ENCODE measurements around the gene ASTN1.

Gene ASTN1

GRCh38 chr1:177065430-177065829, 99.1 kb downstream of the ASTN1 start:
- TF ChIP-seq POLR2A (IDR thresholded peaks at IDR 0.05; ENCODE audit: low read length) (no peak), GATA1 (IDR thresholded peaks at IDR 0.05; ENCODE audit: low read depth, low read length) (no peak)
- DNase-seq: no peak

- DNase-seq: no peak
Observed at GRCh38 chr1:177063648-177064047, 100.9 kb downstream of the ASTN1 start.

GRCh38 chr1:177054542-177054941, 110.0 kb downstream of the ASTN1 start:
- TF ChIP-seq POLR2A (IDR thresholded peaks at IDR 0.05; ENCODE audit: low read length) (no peak), GATA1 (IDR thresholded peaks at IDR 0.05; ENCODE audit: low read depth, low read length) (no peak)
- DNase-seq: no peak

More at GRCh38 chr1:177063648-177064047, 100.9 kb downstream of the ASTN1 start:
- TF ChIP-seq GATA1 (IDR thresholded peaks at IDR 0.05; ENCODE audit: low read depth, low read length) (no peak), POLR2A (IDR thresholded peaks at IDR 0.05; ENCODE audit: low read length) (no peak)

- TF ChIP-seq POLR2A (IDR thresholded peaks at IDR 0.05; ENCODE audit: low read length) (no peak), GATA1 (IDR thresholded peaks at IDR 0.05; ENCODE audit: low read depth, low read length) (no peak)
- no peak for DNase-seq
Observed at GRCh38 chr1:177053648-177054047, 110.9 kb downstream of the ASTN1 start.

- DNase-seq: no peak
Observed at GRCh38 chr1:177048314-177049069, 116.0 kb downstream of the ASTN1 start.

GRCh38 chr1:177045151-177045550, 119.4 kb downstream of the ASTN1 start:
- TF ChIP-seq GATA1 (IDR thresholded peaks at IDR 0.05; ENCODE audit: low read depth, low read length): no peak
- TF ChIP-seq POLR2A (IDR thresholded peaks at IDR 0.05; ENCODE audit: low read length): no peak
- DNase-seq: no peak

More at GRCh38 chr1:177048314-177049069, 116.0 kb downstream of the ASTN1 start:
- TF ChIP-seq GATA1 (IDR thresholded peaks at IDR 0.05; ENCODE audit: low read depth, low read length): no peak
- no peak for TF ChIP-seq POLR2A (IDR thresholded peaks at IDR 0.05; ENCODE audit: low read length)

- no peak for DNase-seq
- TF ChIP-seq GATA1 (IDR thresholded peaks at IDR 0.05; ENCODE audit: low read depth, low read length) (no peak), POLR2A (IDR thresholded peaks at IDR 0.05; ENCODE audit: low read length) (no peak)
Observed at GRCh38 chr1:177044390-177044789, 120.1 kb downstream of the ASTN1 start.

- no peak for DNase-seq
- TF ChIP-seq POLR2A (IDR thresholded peaks at IDR 0.05; ENCODE audit: low read length): no peak
- TF ChIP-seq GATA1 (IDR thresholded peaks at IDR 0.05; ENCODE audit: low read depth, low read length): no peak
Observed at GRCh38 chr1:177043597-177043996, 120.9 kb downstream of the ASTN1 start.

GRCh38 chr1:177035586-177035985, 128.9 kb downstream of the ASTN1 start:
- no peak for TF ChIP-seq GATA1 (IDR thresholded peaks at IDR 0.05; ENCODE audit: low read depth, low read length)
- no peak for TF ChIP-seq POLR2A (IDR thresholded peaks at IDR 0.05; ENCODE audit: low read length)

GRCh38 chr1:177033628-177034027, 130.9 kb downstream of the ASTN1 start:
- no peak for DNase-seq
- TF ChIP-seq POLR2A (IDR thresholded peaks at IDR 0.05; ENCODE audit: low read length) (no peak), GATA1 (IDR thresholded peaks at IDR 0.05; ENCODE audit: low read depth, low read length) (no peak)

More at GRCh38 chr1:177035586-177035985, 128.9 kb downstream of the ASTN1 start:
- no peak for DNase-seq

GRCh38 chr1:177032434-177032833, 132.1 kb downstream of the ASTN1 start:
- DNase-seq: no peak
- no peak for TF ChIP-seq GATA1 (IDR thresholded peaks at IDR 0.05; ENCODE audit: low read depth, low read length)

- no peak for TF ChIP-seq POLR2A (IDR thresholded peaks at IDR 0.05; ENCODE audit: low read length)
- no peak for TF ChIP-seq GATA1 (IDR thresholded peaks at IDR 0.05; ENCODE audit: low read depth, low read length)
- DNase-seq: no peak
Observed at GRCh38 chr1:177024623-177025022, 139.9 kb downstream of the ASTN1 start.

GRCh38 chr1:177023726-177024125, 140.8 kb downstream of the ASTN1 start:
- DNase-seq: no peak
- TF ChIP-seq GATA1 (IDR thresholded peaks at IDR 0.05; ENCODE audit: low read depth, low read length) (no peak), POLR2A (IDR thresholded peaks at IDR 0.05; ENCODE audit: low read length) (no peak)

- TF ChIP-seq POLR2A (IDR thresholded peaks at IDR 0.05; ENCODE audit: low read length) (no peak), GATA1 (IDR thresholded peaks at IDR 0.05; ENCODE audit: low read depth, low read length) (no peak)
- no peak for DNase-seq
Observed at GRCh38 chr1:177023249-177023648, 141.3 kb downstream of the ASTN1 start.

GRCh38 chr1:177021687-177022086, 142.8 kb downstream of the ASTN1 start:
- TF ChIP-seq POLR2A (IDR thresholded peaks at IDR 0.05; ENCODE audit: low read length) (no peak), GATA1 (IDR thresholded peaks at IDR 0.05; ENCODE audit: low read depth, low read length) (no peak)
- DNase-seq: no peak
